Measurements from ENCODE around the gene GLI3. TPM values are rescaled to one million over a fixed set of nuclear protein-coding genes. Genes with fewer than 3 reads are reported as not detected.

GLI3 gene
- polyA plus RNA-seq, 1 of the 3 experiments (the other 2 are of a cell fraction), result 0.08 TPM

DNA sequence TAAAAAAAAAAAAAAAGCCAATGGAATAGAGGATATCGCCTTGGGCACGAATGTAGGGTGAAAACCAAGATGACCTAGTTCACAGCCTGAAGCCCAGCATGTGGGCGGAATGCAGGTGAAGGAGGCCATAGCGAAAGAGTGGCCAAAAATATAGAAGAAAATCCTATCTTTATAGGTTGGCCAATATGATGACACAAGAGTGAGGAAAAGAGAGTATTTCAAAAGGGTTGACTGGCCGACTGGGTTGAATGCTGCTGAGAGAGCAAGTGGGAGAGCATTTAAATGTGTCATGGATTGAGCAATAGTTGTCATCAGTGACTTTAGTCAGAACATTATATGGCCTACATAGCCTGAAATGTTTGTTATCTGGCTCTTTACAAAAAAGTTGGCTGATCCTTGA lies 17.2 kb upstream of the GLI3 start:
- Histone ChIP-seq H3F3A (replicated peaks; ENCODE audit: insufficient read depth) (no peaks in the 10 kb centered on the region), H3K9me3 (no peaks in the 10 kb centered on the region), H3K9ac (no peak overlapping the region), H3K36me3 (replicated peaks in 1 of 2; ENCODE audit: control insufficient read depth in 1 of 2, insufficient read depth in 2 of 2, low read length in 1 of 2) (no peaks in the 10 kb centered on the region), H3K27ac (ENCODE audit: low read depth in 2 of 2, low read length in 1 of 2) (no peak overlapping the region), H2AFZ (ENCODE audit: low read depth) (no peak overlapping the region), H3K4me2 (no peak overlapping the region), H4K20me1 (ENCODE audit: insufficient read depth) (no peaks in the 10 kb centered on the region), H3K79me2 (ENCODE audit: insufficient read depth) (no peaks in the 10 kb centered on the region), H3K4me1 (ENCODE audit: control insufficient read depth in 1 of 2, insufficient read depth in 2 of 2, low read depth in 1 of 2, low read length in 1 of 2) (no peaks in the 10 kb centered on the region), H3K9me2 (no peaks in the 10 kb centered on the region; the same call in 1 of the 2 replicates), H3K4me3 (ENCODE audit: low read depth in 2 of 2, low read length in 1 of 2) (no peak overlapping the region), H3K27me3 (ENCODE audit: insufficient read depth) (no peaks in the 10 kb centered on the region; the same call in 1 of the 2 replicates)
- DNase-seq, result no peak
- POLR2A ChIA-PET, result no interaction called here
- CTCF ChIA-PET, result no interaction called here
- no peak for TF ChIP-seq MEF2A (IDR thresholded peaks at IDR 0.05; ENCODE audit: borderline replicate concordance, low read depth)
- TF ChIP-seq, protein P1, sequence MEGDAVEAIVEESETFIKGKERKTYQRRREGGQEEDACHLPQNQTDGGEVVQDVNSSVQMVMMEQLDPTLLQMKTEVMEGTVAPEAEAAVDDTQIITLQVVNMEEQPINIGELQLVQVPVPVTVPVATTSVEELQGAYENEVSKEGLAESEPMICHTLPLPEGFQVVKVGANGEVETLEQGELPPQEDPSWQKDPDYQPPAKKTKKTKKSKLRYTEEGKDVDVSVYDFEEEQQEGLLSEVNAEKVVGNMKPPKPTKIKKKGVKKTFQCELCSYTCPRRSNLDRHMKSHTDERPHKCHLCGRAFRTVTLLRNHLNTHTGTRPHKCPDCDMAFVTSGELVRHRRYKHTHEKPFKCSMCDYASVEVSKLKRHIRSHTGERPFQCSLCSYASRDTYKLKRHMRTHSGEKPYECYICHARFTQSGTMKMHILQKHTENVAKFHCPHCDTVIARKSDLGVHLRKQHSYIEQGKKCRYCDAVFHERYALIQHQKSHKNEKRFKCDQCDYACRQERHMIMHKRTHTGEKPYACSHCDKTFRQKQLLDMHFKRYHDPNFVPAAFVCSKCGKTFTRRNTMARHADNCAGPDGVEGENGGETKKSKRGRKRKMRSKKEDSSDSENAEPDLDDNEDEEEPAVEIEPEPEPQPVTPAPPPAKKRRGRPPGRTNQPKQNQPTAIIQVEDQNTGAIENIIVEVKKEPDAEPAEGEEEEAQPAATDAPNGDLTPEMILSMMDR (IDR thresholded peaks at IDR 0.05), result no peak
- TF ChIP-seq FOXJ3 (CRISPR knock-in tag; IDR thresholded peaks at IDR 0.05), result no peak
- TF ChIP-seq SIN3A (IDR thresholded peaks at IDR 0.05; ENCODE audit: borderline replicate concordance, low read depth, low read length), result no peak
- no peak for TF ChIP-seq TAF1 (IDR thresholded peaks at IDR 0.05; ENCODE audit: borderline replicate concordance, low read depth, low read length)
- TF ChIP-seq, protein P2, sequence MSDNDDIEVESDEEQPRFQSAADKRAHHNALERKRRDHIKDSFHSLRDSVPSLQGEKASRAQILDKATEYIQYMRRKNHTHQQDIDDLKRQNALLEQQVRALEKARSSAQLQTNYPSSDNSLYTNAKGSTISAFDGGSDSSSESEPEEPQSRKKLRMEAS (IDR thresholded peaks at IDR 0.05; ENCODE audit: low read depth), result no peak
- no peak for TF ChIP-seq GATA2 (CRISPR knock-in tag; IDR thresholded peaks at IDR 0.05)
- no peak for TF ChIP-seq NFIC (IDR thresholded peaks at IDR 0.05; ENCODE audit: borderline replicate concordance)
- TF ChIP-seq RXRA (IDR thresholded peaks at IDR 0.05; ENCODE audit: borderline replicate concordance, low read depth), result no peak
- TF ChIP-seq RCOR1 (IDR thresholded peaks at IDR 0.05; ENCODE audit: low read length), result no peak
- no peak for TF ChIP-seq RFX5 (IDR thresholded peaks at IDR 0.05; ENCODE audit: low read length)
- no peak for TF ChIP-seq GABPA (IDR thresholded peaks at IDR 0.05; ENCODE audit: low read depth)
- 1% methylated on average over 5 of the region's 5 CpGs for WGBS (ENCODE audit: low lambda C conversion rate)

DNA sequence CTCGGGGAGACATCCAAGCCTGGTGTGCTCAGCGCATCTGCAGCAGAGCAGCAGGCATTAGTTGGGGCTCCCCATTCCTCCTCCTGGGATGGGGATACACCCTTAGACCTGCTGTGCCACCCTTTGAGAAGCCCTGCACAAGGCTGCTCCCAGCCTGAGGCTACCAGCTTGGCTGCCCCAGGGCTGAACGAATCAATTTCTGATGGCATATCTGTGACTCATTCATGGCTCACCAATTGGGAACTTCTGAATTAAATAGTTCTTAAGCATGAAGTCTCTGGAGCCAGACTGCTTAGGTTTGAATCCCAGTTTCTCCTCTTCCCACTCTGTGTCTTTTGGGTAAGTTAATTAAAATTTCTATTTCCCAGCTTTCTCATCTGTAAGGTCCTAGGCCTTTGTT lies 16.3 kb upstream of the GLI3 start:
- POLR2A ChIA-PET, result no interaction called here
- DNase-seq, result no peak
- TF ChIP-seq, protein P3, sequence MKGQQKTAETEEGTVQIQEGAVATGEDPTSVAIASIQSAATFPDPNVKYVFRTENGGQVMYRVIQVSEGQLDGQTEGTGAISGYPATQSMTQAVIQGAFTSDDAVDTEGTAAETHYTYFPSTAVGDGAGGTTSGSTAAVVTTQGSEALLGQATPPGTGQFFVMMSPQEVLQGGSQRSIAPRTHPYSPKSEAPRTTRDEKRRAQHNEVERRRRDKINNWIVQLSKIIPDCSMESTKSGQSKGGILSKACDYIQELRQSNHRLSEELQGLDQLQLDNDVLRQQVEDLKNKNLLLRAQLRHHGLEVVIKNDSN (IDR thresholded peaks at IDR 0.05; ENCODE audit: borderline replicate concordance, low read depth), result no peak
- TF ChIP-seq, protein P4, sequence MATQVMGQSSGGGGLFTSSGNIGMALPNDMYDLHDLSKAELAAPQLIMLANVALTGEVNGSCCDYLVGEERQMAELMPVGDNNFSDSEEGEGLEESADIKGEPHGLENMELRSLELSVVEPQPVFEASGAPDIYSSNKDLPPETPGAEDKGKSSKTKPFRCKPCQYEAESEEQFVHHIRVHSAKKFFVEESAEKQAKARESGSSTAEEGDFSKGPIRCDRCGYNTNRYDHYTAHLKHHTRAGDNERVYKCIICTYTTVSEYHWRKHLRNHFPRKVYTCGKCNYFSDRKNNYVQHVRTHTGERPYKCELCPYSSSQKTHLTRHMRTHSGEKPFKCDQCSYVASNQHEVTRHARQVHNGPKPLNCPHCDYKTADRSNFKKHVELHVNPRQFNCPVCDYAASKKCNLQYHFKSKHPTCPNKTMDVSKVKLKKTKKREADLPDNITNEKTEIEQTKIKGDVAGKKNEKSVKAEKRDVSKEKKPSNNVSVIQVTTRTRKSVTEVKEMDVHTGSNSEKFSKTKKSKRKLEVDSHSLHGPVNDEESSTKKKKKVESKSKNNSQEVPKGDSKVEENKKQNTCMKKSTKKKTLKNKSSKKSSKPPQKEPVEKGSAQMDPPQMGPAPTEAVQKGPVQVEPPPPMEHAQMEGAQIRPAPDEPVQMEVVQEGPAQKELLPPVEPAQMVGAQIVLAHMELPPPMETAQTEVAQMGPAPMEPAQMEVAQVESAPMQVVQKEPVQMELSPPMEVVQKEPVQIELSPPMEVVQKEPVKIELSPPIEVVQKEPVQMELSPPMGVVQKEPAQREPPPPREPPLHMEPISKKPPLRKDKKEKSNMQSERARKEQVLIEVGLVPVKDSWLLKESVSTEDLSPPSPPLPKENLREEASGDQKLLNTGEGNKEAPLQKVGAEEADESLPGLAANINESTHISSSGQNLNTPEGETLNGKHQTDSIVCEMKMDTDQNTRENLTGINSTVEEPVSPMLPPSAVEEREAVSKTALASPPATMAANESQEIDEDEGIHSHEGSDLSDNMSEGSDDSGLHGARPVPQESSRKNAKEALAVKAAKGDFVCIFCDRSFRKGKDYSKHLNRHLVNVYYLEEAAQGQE (IDR thresholded peaks at IDR 0.05; ENCODE audit: low read depth, low read length), result no peak
- TF ChIP-seq RAD21 (IDR thresholded peaks at IDR 0.05; ENCODE audit: low read length), result no peak
- no peak for TF ChIP-seq TCF12 (IDR thresholded peaks at IDR 0.05)
- no peak for TF ChIP-seq EP300 (IDR thresholded peaks at IDR 0.05; ENCODE audit: borderline replicate concordance in 1 of 2, low read depth in 1 of 2, low read length in 1 of 2)
- TF ChIP-seq MXI1 (IDR thresholded peaks at IDR 0.05; ENCODE audit: low read depth, low read length), result no peak
- TF ChIP-seq FOSL2 (IDR thresholded peaks at IDR 0.05; ENCODE audit: borderline replicate concordance, low read depth), result no peak
- no peak for TF ChIP-seq CHD2 (IDR thresholded peaks at IDR 0.05; ENCODE audit: low read length, partially characterized antibody)
- no peak for TF ChIP-seq TEAD4 (IDR thresholded peaks at IDR 0.05; ENCODE audit: borderline replicate concordance, insufficient read depth)
- TF ChIP-seq, protein P5, sequence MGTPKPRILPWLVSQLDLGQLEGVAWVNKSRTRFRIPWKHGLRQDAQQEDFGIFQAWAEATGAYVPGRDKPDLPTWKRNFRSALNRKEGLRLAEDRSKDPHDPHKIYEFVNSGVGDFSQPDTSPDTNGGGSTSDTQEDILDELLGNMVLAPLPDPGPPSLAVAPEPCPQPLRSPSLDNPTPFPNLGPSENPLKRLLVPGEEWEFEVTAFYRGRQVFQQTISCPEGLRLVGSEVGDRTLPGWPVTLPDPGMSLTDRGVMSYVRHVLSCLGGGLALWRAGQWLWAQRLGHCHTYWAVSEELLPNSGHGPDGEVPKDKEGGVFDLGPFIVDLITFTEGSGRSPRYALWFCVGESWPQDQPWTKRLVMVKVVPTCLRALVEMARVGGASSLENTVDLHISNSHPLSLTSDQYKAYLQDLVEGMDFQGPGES (IDR thresholded peaks at IDR 0.05; ENCODE audit: low read depth, low read length), result no peak
- TF ChIP-seq POLR2AphosphoS5 (IDR thresholded peaks at IDR 0.05; ENCODE audit: low read depth, low read length), result no peak
- no peak for TF ChIP-seq RXRA (IDR thresholded peaks at IDR 0.05; ENCODE audit: borderline replicate concordance, low read depth)

More for the DNA sequence above, 16.3 kb upstream of the GLI3 start:
- CTCF ChIA-PET, result interaction anchor here (0.5 kb wide), 1 partner anchor 8 kb away, joined by 3 read pairs; no protein-coding TSS in a partner anchor
- Histone ChIP-seq H3K9me3 (no peaks in the 10 kb centered on the region), H3K4me2 (no peak overlapping the region), H3K4me1 (ENCODE audit: control insufficient read depth in 1 of 2, insufficient read depth in 2 of 2, low read depth in 1 of 2, low read length in 1 of 2) (no peaks in the 10 kb centered on the region), H3K36me3 (replicated peaks in 1 of 2; ENCODE audit: control insufficient read depth in 1 of 2, insufficient read depth in 2 of 2, low read length in 1 of 2) (no peaks in the 10 kb centered on the region), H3K9ac (no peak overlapping the region), H2AFZ (ENCODE audit: low read depth) (no peak overlapping the region), H3K9me2 (no peaks in the 10 kb centered on the region; the same call in 1 of the 2 replicates), H3K4me3 (ENCODE audit: low read depth in 2 of 2, low read length in 1 of 2) (no peak overlapping the region), H3F3A (replicated peaks; ENCODE audit: insufficient read depth) (no peaks in the 10 kb centered on the region), H3K79me2 (ENCODE audit: insufficient read depth) (no peaks in the 10 kb centered on the region), H3K27ac (ENCODE audit: low read depth in 2 of 2, low read length in 1 of 2) (no peak overlapping the region), H4K20me1 (ENCODE audit: insufficient read depth) (no peaks in the 10 kb centered on the region), H3K27me3 (ENCODE audit: insufficient read depth) (no peaks in the 10 kb centered on the region; the same call in 1 of the 2 replicates)
- 7% methylated on average over 3 of the region's 3 CpGs for WGBS (ENCODE audit: low lambda C conversion rate)

Data from SK-N-SH (cell line).